GM18499 (cell line): ENCODE measurements around the gene CCM2.

Source experiments
- ATAC-seq: cut with Tn5 transposase; IDR thresholded peaks from one replicate; pipeline ENCODE4 v1.9.1; 2021; ENCODE audit warnings: moderate number of reproducible peaks; ENCODE audit not compliant: insufficient read depth, unreplicated experiment

CCM2 gene

DNA sequence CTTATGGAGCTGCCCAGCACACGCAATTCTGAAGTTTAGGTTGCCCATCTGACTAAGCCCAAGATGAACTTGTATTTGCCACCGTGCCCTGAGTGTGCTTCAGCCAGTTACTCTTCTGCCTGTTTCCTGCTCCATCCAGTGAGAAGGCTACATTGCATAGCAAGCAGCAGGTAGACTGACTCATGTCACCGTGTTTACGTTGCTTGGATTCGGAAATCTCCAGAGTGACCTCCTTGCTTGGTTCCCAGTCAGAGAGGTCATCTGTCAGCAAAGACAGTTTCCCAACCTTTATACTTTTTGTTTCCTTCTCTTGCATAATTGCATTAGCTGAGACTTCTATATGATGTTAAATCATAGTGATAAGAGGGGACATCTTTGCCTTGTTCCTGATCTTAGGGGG, 57.9 kb downstream of the CCM2 start:
- ATAC-seq, result no peak

DNA sequence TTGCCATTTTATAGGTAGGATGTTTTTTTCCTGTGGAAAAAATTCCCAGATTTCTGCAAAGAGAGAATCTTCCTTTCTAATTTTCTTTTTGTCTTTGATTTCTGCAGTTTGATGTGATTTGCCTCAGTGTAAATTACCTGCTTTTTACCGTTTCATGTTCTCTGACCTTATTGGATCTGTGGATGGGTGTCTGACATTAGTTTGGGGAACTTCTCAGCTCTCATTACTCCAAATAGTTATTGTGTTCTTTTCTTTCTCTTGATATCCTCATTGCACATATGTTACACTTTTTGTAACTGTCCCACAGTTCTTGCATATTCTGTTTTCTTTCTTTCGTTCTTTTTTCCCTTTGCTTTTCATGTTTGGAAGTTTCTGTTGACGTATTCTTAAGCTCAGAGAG, 60.3 kb downstream of the CCM2 start:
- ATAC-seq, result no peak

DNA sequence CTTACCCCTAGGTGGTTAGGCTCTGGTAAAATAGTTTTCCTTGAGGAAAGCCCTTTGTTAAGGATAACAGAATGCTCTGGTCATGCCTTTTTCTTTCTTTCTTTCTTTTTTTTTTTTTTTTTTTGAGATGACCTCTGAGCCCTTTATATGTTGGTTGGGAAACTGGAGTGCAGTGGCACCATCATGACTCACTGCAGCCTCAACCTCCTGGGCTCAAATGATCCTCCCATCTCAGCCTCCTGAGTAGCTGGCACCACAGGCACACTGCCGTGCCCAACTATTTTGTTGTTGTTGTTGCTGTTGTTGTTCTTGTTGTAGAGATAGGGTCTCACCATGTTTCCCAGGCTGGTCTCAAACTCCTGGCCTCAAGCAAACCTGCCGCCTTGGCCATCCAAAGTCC, 61.4 kb downstream of the CCM2 start:
- ATAC-seq, result no peak

DNA sequence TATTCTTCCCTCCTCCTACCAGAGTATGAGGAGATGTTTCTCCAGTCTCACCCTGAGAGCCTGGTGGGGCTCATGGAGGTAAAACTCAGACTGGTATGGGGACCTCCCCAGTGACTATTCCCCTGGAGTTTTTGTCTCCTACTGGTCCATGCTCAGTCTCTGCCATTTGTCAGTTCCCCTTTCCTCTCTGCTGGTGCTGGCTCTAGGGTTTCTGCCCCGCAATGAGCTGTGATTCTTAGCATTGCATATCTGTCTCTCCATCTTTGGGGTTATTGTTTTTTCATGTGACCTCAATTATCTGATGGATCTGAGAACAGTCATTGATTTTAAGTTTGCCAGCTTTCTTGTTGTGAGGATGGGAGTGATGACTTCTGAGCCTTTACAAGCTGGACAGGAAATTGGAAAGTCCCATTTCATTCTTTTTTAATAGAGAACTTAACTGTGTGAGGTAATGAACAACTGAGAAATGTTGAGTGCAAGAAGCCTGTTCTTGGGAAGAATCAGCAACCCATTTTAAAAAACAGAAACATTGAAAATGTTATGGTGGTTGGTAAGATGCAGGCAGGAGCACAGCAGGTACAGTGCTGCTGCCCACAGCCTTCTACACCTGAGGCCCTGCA, 61.9 kb downstream of the CCM2 start:
- ATAC-seq, result no peak

DNA sequence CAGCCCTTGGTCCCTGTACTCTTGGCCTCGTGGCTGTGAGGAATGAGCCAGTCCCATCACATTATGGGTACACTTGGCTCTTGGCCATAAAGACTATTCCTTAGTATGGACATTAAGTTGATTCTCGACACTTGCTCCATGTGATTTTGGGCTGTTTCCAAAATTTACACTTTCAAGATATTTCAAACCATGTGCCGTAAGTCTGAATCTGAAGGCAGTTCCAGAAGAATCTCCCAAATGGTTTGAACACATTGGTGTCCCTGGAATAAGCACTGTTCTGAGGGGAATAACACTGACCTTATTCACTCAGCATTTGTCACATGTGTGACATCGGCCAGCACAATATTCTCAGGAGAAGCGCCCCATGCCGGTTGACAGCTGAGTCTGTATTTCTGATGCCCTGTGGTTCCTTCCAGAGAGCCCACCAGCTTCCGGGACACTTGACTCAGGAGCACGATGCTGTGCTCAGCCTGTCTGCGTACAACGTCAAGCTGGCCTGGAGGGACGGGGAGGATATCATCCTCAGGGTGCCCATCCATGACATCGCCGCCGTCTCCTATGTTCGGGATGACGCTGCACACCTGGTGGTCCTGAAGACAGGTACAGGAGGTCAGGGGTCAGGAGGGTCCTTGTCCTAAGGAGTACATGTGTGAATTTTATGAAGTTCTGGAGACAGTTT, 64.2 kb downstream of the CCM2 start:
- ATAC-seq, result no peak

DNA sequence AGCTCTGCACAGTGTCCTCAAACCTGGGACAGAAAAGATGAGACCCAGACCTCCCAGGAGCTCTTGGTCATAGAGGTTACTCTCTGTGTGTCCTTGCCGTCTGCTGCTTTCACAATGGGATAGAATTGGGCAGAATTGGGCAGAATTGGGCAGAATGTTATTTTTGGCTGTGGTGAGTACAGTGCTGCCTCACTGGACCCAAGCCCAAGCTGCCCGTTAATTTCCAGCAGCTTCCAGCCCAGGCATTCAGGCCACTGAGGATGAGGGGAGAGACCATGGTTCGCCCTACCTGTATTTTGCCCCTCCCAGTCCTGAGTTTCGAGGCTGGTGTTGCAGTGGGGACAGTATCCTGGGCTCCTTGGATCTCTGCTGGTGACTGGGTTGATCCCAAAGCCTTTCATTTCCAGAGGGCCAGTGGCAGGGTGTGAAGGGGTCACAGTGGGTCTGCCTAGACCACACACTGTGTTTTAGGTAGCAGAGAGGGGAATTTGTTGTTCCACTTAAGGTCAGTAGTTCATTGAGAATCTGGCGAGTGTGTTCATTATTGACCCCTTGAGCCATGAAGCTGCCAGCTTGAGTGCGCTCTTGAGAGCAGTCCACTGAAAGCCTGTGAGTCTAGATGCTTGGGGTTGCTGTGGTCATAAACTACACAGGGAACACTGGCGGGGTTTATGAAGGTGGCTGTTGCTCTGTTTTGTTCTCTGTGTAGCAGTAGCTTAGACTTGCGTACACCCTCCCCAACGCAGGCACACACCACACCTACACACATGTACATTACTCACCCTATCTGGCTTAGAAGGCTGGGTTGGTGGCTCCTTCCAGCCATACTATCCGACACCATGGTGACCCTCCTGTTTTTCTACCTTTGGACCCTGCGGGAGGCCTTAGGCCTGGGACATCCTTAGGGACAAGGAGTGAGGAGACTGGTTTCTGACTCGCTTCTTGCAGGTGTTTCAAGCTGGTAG, 65.3 kb downstream of the CCM2 start:
- ATAC-seq, result no peak

DNA sequence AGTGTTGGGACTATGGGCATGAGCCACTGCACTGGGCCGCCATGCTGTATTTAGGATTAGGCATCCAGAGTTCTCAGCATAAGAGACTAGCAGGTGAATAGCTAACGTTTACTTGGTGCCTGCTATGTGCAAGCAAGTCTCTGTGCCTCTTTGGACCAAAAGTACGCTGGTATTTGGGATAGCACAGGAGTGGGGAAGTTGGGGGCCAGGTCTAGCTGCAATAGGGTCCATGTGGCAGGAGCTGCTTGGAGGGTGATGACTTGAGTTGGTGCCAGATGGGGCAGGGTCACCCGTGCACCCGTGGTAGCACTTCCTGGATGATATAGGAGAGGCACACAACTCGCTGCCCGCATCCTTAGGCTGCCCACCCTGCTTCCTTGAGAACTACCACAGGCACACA, 66.4 kb downstream of the CCM2 start:
- ATAC-seq, result no peak

DNA sequence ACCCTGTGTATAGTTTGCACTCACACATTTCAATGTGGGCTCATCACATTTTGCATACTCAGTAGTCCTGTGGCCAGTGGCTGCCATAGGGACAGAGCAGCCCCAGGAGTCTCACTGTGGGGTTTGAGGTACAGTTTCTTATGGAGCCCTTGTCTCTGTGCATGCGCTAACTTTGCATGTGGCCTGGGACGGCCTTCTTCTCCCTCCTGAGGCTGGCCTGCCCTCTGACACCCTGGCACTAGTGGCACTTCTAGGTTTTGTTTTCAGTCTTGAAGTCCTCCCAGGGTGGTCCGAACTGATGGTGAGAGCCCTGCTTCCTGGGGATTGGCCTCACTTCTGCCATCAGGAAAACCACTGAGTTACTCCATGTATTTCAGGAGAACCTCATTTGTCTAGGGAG, 67.6 kb downstream of the CCM2 start:
- no peak for ATAC-seq

DNA sequence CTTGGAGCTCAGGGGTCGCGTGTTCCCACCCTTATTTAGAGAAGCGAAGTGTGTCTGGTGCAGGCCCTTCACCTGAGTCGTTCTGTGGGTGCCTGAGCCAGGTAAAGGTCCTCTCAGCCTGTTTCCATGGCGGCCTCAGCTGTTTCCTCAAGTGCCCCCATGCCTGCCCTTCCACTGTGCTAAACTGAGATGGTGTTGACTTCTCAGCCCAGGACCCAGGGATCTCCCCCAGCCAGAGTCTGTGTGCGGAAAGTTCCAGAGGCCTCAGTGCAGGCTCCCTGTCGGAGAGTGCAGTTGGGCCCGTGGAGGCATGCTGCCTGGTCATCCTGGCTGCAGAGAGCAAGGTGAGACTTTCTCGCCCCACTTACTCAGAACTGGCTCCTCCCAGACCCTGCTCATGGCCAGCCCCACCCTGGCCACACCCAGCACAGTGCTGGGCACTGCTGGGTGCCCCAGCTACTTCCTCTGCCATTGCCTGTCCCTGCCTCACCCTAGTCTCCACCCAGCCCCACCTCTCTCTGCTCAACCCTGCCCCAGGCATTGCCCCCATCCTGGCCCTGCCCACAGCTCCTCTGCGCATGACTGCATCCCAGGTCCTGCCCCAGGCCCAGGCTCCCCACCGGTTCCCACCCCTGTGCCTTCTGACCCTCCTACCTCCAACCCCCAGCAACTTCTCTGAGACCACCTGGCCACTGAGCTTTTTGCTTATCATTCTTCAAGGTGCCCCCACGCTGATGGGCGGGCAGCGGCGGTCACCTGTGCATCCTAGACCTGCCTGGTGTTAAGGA, 68.4 kb downstream of the CCM2 start:
- ATAC-seq, result no peak

DNA sequence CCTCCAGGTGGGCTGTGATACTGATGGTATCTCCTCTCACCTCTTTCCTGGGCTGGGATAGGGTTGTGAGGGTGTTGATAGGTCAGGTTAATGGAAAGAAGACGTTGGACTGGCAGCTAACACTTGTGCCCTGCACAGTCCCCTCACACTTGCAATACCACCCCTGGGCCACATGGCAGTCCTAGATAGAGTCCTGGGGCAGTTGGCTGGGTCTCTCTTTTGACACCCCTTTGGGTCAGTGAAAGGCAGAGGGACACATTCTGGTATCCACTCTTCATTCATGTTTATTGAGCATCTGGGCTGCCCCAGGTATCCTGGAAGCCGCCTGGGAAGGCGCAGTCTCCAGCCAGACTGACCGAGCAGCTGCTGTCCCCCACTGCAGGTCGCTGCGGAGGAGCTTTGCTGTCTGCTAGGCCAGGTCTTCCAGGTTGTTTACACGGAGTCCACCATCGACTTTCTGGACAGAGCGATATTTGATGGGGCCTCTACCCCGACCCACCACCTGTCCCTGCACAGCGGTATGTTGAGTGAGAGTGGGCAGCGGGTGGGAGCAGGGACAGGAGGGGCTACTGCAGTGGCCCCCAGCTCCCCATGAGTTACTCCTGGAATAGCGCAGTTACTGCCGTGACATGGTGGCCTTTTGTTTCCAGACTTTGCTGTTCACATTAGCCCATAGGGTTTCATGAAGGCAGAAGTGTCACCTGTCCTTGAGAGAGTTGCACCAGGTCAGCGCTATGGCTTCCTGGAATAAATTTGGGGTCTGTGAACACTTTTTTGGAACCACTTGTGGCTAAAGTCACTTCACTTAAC, 69.6 kb downstream of the CCM2 start:
- no peak for ATAC-seq

DNA sequence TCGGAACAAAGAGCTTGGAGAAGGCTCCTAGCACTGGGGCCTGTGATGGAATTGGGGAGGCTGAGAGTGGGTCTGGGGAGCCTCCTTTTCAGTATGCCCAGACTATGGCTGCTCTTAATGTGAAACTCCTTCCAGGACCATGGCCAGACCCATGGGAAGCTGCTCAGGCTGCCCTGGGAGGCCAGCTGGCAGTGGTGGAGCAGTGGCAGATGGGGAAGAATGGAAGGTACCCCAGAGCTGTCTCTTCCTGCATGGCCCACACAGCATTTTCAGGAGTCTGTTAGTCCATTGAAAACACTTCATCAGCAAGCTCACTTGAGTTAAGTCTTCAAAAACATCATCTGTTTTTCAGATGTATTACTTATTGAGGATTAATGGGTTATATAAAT, 70.2 kb downstream of the CCM2 start:
- ATAC-seq, result no peak

DNA sequence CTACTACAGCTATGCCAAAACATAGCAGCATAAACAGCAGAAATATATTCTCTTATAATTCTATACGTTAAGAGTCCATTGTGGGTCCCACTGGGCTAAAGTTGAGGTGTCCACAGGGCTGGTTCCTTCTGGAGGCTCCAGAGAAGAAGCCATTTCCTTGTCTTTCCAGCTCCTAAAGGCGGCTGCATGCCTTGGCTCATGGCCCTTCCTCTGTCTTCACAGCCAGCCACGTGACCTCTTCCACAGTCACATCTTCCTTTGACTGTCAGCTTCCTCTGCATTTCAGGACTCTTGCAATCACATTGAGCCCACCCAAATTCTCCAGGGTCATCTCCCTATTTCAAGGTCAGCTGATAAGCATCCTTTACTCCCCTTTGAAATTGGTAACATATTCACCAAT, 71.5 kb downstream of the CCM2 start:
- no peak for ATAC-seq

DNA sequence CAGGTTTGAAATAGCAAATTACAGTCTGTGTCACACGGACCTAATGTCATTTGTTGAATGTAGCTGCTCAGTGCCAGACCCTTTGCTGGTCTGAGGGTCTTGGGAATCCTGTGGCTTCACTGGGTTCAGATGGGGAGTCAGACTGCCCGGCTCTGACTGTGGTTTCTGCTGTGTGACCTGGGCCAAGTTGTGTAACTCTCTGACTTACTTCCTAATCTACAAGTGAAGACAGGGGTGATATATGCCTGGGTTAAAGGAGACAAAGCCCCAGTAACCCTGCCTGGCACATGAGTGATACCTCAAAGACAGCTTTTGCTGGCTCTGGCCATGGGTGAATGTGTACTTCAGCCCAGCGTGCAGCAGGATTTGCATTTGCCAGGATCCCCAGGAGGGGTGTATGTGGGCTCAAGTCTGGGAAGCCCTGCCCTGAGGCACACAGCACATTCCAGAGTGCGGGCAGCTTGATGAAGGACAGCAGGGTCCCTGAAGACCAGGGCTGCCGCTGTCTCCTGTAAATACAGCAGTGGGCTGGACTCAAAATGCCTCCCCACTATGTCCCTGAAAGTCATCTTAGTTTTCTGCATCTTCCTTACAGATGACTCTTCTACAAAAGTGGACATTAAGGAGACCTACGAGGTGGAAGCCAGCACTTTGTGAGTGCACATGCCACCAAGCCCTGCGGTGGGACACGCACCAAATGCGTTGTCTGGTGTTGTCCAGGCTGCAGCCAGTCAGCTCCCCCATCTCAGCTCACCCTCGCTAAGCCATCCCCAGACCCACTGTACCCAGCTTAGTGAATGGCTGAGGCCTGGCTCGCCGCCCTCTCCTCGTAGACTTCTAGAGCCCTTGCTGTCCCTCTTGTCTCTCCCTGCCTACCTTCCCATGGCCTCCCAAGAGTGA, 72.4 kb downstream of the CCM2 start:
- no peak for ATAC-seq

DNA sequence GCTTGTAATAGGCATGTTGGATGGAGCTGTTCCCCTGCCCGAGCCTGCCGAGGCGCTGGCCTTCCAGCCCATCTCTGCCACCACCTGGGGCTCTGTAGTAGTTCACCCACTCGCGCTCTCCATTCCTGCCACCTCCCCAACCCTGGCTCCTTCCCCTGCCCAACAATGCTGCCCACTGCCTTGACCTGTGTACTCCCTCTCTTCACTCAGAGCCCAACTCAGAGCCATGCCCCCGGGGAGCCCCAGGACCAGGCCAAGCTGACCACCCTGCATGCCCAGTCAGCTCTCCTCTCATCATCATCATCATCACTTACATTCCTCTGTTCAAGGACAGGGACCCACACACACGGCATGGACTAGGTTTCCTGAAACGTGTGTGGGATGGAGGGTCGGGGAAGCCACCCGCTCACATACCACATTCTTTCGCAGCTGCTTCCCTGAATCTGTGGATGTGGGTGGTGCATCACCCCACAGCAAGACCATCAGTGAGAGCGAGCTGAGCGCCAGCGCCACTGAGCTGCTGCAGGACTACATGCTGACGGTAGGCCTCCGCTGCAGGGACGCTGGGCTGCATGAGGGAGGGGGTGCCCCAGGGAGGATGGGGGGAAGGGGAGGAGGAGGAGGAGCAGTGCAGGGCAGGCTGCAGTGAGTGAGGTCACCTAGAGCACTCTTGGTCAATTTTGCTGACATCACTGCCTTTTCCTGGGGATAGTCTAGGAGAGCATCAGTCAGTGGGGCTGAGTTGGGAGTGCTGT, 73.2 kb downstream of the CCM2 start:
- no peak for ATAC-seq

DNA sequence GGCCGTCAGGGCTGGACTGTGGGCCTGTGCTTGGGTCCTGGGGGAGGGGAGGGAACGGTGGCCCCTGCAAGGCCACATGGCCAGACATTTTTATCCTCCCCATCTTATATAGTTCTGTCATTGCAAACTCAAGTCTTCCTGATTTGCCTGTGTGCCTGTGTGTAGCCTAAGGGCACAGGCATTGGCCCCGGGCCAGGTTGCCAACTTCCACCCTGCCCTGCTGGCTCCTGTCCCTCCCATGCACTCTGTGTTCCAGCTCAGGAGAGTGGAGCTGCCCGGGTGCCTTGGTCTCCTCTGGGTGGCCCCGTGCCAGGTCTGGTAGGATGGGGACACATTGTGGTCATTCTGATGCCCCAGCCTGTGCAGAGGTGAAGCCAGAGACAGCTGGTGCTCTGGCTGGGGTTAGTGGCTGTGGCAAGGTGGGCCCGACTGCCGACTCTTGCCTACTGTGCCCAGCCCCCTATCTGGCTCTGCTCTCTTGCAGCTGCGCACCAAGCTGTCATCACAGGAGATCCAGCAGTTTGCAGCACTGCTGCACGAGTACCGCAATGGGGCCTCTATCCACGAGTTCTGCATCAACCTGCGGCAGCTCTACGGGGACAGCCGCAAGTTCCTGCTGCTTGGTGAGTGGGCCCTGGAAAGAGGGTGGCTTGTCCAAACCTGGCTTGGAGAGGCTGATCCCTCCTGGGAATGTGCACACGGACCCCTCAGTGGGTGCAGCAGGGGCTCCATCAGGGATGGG, 74.0 kb downstream of the CCM2 start:
- ATAC-seq, result no peak

DNA sequence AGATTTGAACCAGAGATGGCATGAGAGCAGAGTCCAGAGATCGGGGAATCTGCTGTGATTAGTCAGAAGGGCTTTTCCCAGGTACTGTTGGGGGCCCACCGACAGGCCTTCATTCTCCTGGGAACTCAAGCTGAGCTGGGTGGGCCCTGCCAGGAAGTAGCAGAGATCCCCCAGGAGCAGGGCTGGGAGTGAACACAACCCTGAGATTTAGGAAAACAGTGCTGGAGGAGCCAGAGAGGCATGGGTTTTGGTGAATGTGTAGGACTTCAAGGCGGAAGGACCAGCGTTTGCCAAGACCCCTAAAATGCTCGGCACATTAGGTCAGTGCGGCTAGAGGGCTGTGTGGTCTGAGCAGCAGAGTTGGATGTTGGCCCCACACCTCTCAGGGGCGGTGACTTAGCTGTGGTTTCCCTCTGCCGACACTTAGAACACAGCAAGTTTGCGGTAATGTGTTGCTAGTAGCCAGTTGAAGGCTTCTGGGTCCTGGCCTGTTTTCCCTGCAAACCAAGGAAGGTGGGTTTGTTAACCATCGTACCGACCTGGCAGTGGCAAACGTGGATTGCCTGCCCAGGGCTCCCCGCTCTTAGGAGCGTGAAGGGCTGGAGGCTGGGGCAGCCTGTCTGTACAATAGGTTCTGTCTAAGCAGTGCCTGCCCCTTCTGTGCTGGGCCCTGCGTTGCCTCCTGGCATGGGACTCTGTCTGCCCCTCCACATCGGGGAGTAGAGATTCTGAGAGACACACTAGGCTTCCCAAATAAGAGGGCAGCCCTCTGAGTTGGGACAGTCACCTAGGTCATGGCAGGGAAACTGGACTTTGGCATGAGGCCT, 74.7 kb downstream of the CCM2 start:
- no peak for ATAC-seq

DNA sequence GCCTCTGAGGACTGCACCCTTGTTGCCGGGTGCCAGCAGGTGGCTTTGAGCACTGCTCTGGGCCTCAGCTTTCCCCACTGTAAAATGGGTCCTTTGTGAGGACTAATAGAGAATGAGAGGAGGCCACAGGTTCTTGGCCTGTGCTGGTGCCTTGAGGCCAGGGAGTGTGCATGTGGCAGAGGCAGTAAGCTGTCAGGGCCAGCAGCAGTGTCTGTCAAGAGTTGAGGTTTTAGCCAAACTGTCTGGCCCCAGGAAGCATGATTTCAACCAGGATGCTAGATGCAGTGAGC, 75.3 kb downstream of the CCM2 start:
- no peak for ATAC-seq
